SK-N-MC (cell line): ENCODE data around the gene S100A9.
"Not testable (repeated sequence)": the region's sequence is repeated elsewhere in the genome, so short reads cannot be mapped to it uniquely, and the experiment has no call there.

Experiments used
- DNase-seq: peaks from one replicate; pipeline ENCODE4 v3.0.0-alpha.2; 2011; ENCODE audit warnings: low read depth, low spot score
- H3K27ac ChIP-seq: fragments of 200-600 bp; sonication (generic); 2 replicates; pipeline ENCODE4 v1.5.1; 2016; ENCODE audit warnings: mixed run types
- H3K36me3 ChIP-seq: fragments of 200-600 bp; sonication (generic); 2 replicates; pipeline ENCODE4 v1.6.1; 2017; ENCODE audit warnings: antibody characterized with exemption, low read length, mixed read lengths; ENCODE audit not compliant: insufficient read depth
- H3K4me3 ChIP-seq: fragments of 200-600 bp; sonication (generic); 2 replicates; pipeline ENCODE4 v1.5.1; 2016
- H3K9ac ChIP-seq: fragments of 200-600 bp; sonication (generic); 2 replicates; pipeline ENCODE4 v1.8.0; 2017; ENCODE audit warnings: mixed run types, mixed read lengths; ENCODE audit not compliant: insufficient read length
- H3K9me3 ChIP-seq: fragments of 200-600 bp; sonication (generic); 2 replicates; pipeline ENCODE4 v1.6.1; 2017; ENCODE audit warnings: low read depth, mild to moderate bottlenecking, antibody characterized with exemption, low read length, moderate library complexity, mixed read lengths
- EZH2 ChIP-seq: fragments of 200-600 bp; sonication (generic); IDR thresholded peaks from one replicate; pipeline ENCODE4 v1.6.1; 2017; ENCODE audit warnings: antibody characterized with exemption
- FOXP2 ChIP-seq: optimal IDR thresholded peaks from 2 replicates; pipeline ENCODE3; 2011; ENCODE audit warnings: mild to moderate bottlenecking, moderate library complexity; ENCODE audit not compliant: insufficient read depth; ENCODE audit errors: extremely low read length, control extremely low read depth
- POLR2AphosphoS5 ChIP-seq: IDR thresholded peaks from 2 replicates; pipeline ENCODE4 v1.6.1; 2012; ENCODE audit warnings: mild to moderate bottlenecking, low read depth, low read length, borderline replicate concordance

The S100A9 gene

DNA sequence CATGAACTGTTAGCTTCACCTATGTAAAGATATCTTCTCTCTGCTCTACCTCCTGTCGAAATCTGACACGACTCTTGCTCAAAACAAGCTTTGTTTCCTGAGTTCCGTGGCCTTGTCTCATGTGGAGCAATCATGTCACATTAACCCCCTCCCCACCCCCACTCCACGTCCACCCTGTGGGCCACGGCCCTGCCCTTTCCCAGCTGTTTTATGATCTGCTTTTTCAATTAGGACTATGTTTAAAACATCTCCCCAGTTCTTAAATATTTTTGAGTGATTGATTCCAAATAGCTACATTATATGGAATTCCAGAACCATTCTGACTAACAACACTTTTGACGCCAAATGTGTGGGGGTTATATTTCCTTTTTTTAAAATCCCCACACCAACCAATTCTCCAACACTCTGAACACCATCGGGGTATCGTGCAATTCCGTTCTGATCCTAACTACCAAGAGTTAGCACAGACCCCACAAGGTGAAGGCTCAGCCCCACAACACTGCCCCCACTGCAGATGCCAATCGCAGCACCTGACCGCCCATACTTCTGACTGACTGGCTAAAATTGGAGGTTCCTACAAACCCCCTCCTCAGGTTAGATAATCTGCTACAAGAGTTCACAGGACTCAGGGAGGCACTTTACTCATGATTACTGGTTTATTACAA lies 45.9 kb downstream of the S100A9 start:
- Histone ChIP-seq H3K36me3 (no peaks in the 10 kb centered on the region), H3K27ac (no peak overlapping the region), H3K4me3 (no peak overlapping the region), H3K9me3 (no peaks in the 10 kb centered on the region), H3K9ac (no peak overlapping the region)
- no peak for TF ChIP-seq POLR2AphosphoS5
- TF ChIP-seq EZH2: no peak
- TF ChIP-seq FOXP2: no peak
- DNase-seq: no peak

GRCh38 chr1:153404086-153404635 lies 46.5 kb downstream of the S100A9 start:
- Histone ChIP-seq H3K9me3 (no peaks in the 10 kb centered on the region), H3K4me3 (no peak overlapping the region), H3K9ac (no peak overlapping the region), H3K27ac (no peak overlapping the region), H3K36me3 (no peaks in the 10 kb centered on the region)
- TF ChIP-seq POLR2AphosphoS5: no peak
- DNase-seq: no peak

GRCh38 chr1:153404768-153405167 lies 47.1 kb downstream of the S100A9 start:
- Histone ChIP-seq H3K36me3 (no peaks in the 10 kb centered on the region), H3K27ac (no peak overlapping the region), H3K9ac (no peak overlapping the region), H3K4me3 (no peak overlapping the region), H3K9me3 (no peaks in the 10 kb centered on the region)
- DNase-seq: no peak
- TF ChIP-seq FOXP2: no peak

- not testable (repeated sequence) for H3K9me3 ChIP-seq, H3K27ac ChIP-seq, H3K4me3 ChIP-seq, H3K9ac ChIP-seq, H3K36me3 ChIP-seq, DNase-seq
These were observed 48.4 kb downstream of the S100A9 start for GRCh38 chr1:153405825-153406599.

GRCh38 chr1:153407274-153407673 lies 49.6 kb downstream of the S100A9 start:
- not testable (repeated sequence) for H3K4me3 ChIP-seq, H3K36me3 ChIP-seq, H3K9ac ChIP-seq, DNase-seq, H3K9me3 ChIP-seq, H3K27ac ChIP-seq
